Hepatocyte (in vitro differentiated cells): ENCODE results near the gene CECR2. TPM values are rescaled to one million over a fixed set of nuclear protein-coding genes. Genes with fewer than 3 reads are reported as not detected.

Source experiments
- DNase-seq: peaks from one replicate; pipeline ENCODE4 v3.0.0-alpha.2; 2016; ENCODE audit warnings: low spot score
- H2AFZ ChIP-seq: fragments of 200-600 bp; sonication (generic); 2 replicates; pipeline ENCODE4 v1.6.0; 2016; ENCODE audit warnings: antibody characterized with exemption, mild to moderate bottlenecking
- H3K27ac ChIP-seq: fragments of 200-600 bp; sonication (generic); 2 replicates; pipeline ENCODE4 v1.5.1; 2016; ENCODE audit warnings: mild to moderate bottlenecking
- H3K27me3 ChIP-seq: fragments of 200-600 bp; sonication (generic); 2 replicates; pipeline ENCODE4 v1.6.1; 2016
- H3K36me3 ChIP-seq: fragments of 200-600 bp; sonication (generic); replicated peaks from 2 replicates; pipeline ENCODE4 v1.5.1; 2016; ENCODE audit warnings: low read depth; ENCODE audit not compliant: insufficient read depth
- H3K4me1 ChIP-seq: fragments of 200-600 bp; sonication (generic); 2 replicates; pipeline ENCODE4 v1.5.1; 2016; ENCODE audit warnings: mild to moderate bottlenecking, moderate library complexity; ENCODE audit not compliant: insufficient read depth
- H3K4me2 ChIP-seq: fragments of 200-600 bp; sonication (generic); 2 replicates; pipeline ENCODE4 v1.6.0; 2016
- H3K4me3 ChIP-seq: fragments of 200-600 bp; sonication (generic); 2 replicates; pipeline ENCODE4 v1.5.1; 2016; ENCODE audit warnings: mild to moderate bottlenecking
- H3K79me2 ChIP-seq: fragments of 200-600 bp; sonication (generic); 2 replicates; pipeline ENCODE4 v1.6.0; 2017; ENCODE audit warnings: mild to moderate bottlenecking
- H3K9me2 ChIP-seq: fragments of 200-600 bp; sonication (generic); replicated peaks from 2 replicates; pipeline ENCODE4 v1.6.0; 2017; ENCODE audit warnings: mild to moderate bottlenecking; ENCODE audit not compliant: insufficient read depth
- H3K9me3 ChIP-seq: fragments of 200-600 bp; sonication (generic); 2 replicates; pipeline ENCODE4 v1.5.1; 2016; ENCODE audit warnings: low read depth, mild to moderate bottlenecking
- H4K20me1 ChIP-seq: fragments of 200-600 bp; sonication (generic); 2 replicates; pipeline ENCODE4 v1.6.0; 2016; ENCODE audit warnings: mild to moderate bottlenecking; ENCODE audit not compliant: insufficient read depth, poor library complexity, severe bottlenecking
- CTCF ChIP-seq: fragments of 200-600 bp; sonication (generic); IDR thresholded peaks from 2 replicates; pipeline ENCODE4 v1.5.1; 2016; ENCODE audit warnings: antibody characterized with exemption, mild to moderate bottlenecking; ENCODE audit not compliant: poor library complexity
- EZH2 ChIP-seq: fragments of 200-600 bp; sonication (generic); IDR thresholded peaks from 2 replicates; pipeline ENCODE4 v1.6.1; 2016; ENCODE audit warnings: antibody characterized with exemption, mild to moderate bottlenecking, borderline replicate concordance
- EZH2phosphoT487 ChIP-seq: fragments of 200-600 bp; sonication (generic); IDR thresholded peaks from one replicate; pipeline ENCODE4 v1.6.1; 2018; ENCODE audit warnings: antibody characterized with exemption, mild to moderate bottlenecking, low read depth, moderate library complexity; ENCODE audit not compliant: unreplicated experiment, severe bottlenecking
- WGBS: methylation state at CpG from one replicate; pipeline ENCODE4 v1.1.6; 2016; ENCODE audit warnings: low lambda C conversion rate; ENCODE audit errors: missing lambda C conversion rate; 5-methylcytosine and 5-hydroxymethylcytosine counted together
- polyA plus RNA-seq: library from polyadenylated mRNA; unstranded; fragments of >200 nt; fragmentation: Nextera tagmentation; extraction: Ambion mirVana; gene quantifications from 2 replicates; pipeline ENCODE4 v1.2.1, GENCODE V29; 2016
- total RNA-seq: library from RNA; depleted of rRNA; stranded (reverse); fragments of >200 nt; gene quantifications from 2 replicates; pipeline ENCODE4 v1.2.3, GENCODE V29; 2014

CECR2 gene
- total and polyA plus RNA-seq, 2 experiments from 2014 or later = 2.2 to 3.6 TPM

- no peak for DNase-seq
- H4K20me1 ChIP-seq = no peaks in the 10 kb centered on the region
- WGBS = 85% methylated on average over 6 of the region's 6 CpGs
- H3K27ac ChIP-seq = no peak overlapping the region
- H3K4me2 ChIP-seq = no peak overlapping the region
- no peaks in the 10 kb centered on the region for H3K9me3 ChIP-seq
- no peak overlapping the region for H3K4me3 ChIP-seq
- H3K36me3 ChIP-seq = no peaks in the 10 kb centered on the region
- peaks cover 16% of the 10 kb centered on the region for H3K79me2 ChIP-seq
- H3K4me1 ChIP-seq = peaks cover 2% of the 10 kb centered on the region
- no peak for TF ChIP-seq CTCF
- TF ChIP-seq EZH2phosphoT487 = no peak
- no peak for TF ChIP-seq EZH2
- H2AFZ ChIP-seq = no peak overlapping the region
- no peaks in the 10 kb centered on the region for H3K9me2 ChIP-seq
- H3K27me3 ChIP-seq = no peaks in the 10 kb centered on the region
These were observed 102.8 kb downstream of the CECR2 start for GRCh38 chr22:17471886-17472535.

GRCh38 chr22:17472932-17473331 lies 103.7 kb downstream of the CECR2 start:
- Histone ChIP-seq H3K4me2 (no peak overlapping the region), H3K4me3 (no peak overlapping the region), H4K20me1 (no peaks in the 10 kb centered on the region), H3K27ac (no peak overlapping the region), H3K36me3 (no peaks in the 10 kb centered on the region), H2AFZ (no peak overlapping the region), H3K27me3 (no peaks in the 10 kb centered on the region), H3K9me3 (no peaks in the 10 kb centered on the region), H3K79me2 (peaks cover 16% of the 10 kb centered on the region), H3K9me2 (no peaks in the 10 kb centered on the region), H3K4me1 (peaks cover 4% of the 10 kb centered on the region)
- no peak for TF ChIP-seq EZH2
- no peak for TF ChIP-seq EZH2phosphoT487
- TF ChIP-seq CTCF = no peak
- 46% methylated on average over 5 of the region's 5 CpGs for WGBS
- DNase-seq = no peak

GRCh38 chr22:17475318-17476230 lies 106.3 kb downstream of the CECR2 start:
- no peak for TF ChIP-seq CTCF
- TF ChIP-seq EZH2 = no peak
- no peak for TF ChIP-seq EZH2phosphoT487
- Histone ChIP-seq H3K9me3 (no peaks in the 10 kb centered on the region), H3K36me3 (no peaks in the 10 kb centered on the region), H3K4me3 (no peak overlapping the region), H3K4me1 (peaks cover 4% of the 10 kb centered on the region), H3K27me3 (no peaks in the 10 kb centered on the region), H3K27ac (no peak overlapping the region), H3K4me2 (no peak overlapping the region), H4K20me1 (no peaks in the 10 kb centered on the region), H3K9me2 (no peaks in the 10 kb centered on the region), H2AFZ (no peak overlapping the region), H3K79me2 (peaks cover 16% of the 10 kb centered on the region)
- DNase-seq = no peak
- WGBS = 91% methylated on average over 12 of the region's 12 CpGs
